HG03378 (cell line): ENCODE data around the gene TMTC1.

ENCODE experiments used
- ATAC-seq: cut with Tn5 transposase; IDR thresholded peaks from one replicate; pipeline ENCODE4 v1.9.1; 2021; ENCODE audit warnings: mild to moderate bottlenecking, moderate library complexity; ENCODE audit not compliant: unreplicated experiment

TMTC1 gene

GRCh38 chr12:29622251-29622650, 161.5 kb downstream of the TMTC1 start:
- ATAC-seq = no peak

DNA sequence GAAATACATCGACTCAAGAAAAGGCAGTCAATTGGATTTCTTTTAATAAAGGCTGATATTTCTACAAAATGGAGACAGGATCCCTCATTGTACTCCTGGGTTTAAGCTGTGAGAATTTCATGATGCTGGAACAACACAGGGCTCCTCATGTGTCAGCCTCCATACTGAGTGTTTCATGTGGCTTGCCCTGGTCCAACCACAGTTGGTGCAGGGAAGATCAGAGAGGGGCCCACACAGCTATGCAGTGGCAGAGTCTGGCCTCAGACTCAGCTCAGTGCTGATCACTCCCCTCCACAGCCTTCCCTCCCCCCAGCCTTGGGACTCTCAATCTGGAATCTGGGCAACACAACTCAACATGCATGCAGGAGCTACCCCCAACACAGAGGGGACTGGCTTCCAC, 163.7 kb downstream of the TMTC1 start:
- no peak for ATAC-seq

- no peak for ATAC-seq
These were observed 166.3 kb downstream of the TMTC1 start for GRCh38 chr12:29617407-29617803.

GRCh38 chr12:29616664-29617406, 166.9 kb downstream of the TMTC1 start:
- no peak for ATAC-seq

- no peak for ATAC-seq
These were observed 168.9 kb downstream of the TMTC1 start for GRCh38 chr12:29614694-29615325.

DNA sequence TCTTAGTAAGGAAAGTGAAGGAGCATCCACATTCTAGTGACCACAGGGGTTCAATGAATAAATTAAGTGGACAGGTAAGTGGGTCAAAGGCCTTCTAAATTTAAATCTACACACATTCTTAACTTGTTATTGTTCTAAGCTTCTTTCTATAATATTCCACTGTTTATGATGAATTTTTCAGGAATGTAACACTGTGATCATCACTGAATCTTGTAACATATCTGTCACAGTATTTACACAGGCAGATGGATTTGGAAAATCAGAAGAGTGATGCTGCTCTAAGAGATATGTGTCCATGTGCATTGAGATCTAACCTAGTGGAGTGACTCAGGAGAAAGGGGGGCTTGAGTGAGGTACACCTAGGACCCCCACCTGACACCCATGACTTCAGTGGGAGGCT, 170.8 kb downstream of the TMTC1 start:
- ATAC-seq = no peak

DNA sequence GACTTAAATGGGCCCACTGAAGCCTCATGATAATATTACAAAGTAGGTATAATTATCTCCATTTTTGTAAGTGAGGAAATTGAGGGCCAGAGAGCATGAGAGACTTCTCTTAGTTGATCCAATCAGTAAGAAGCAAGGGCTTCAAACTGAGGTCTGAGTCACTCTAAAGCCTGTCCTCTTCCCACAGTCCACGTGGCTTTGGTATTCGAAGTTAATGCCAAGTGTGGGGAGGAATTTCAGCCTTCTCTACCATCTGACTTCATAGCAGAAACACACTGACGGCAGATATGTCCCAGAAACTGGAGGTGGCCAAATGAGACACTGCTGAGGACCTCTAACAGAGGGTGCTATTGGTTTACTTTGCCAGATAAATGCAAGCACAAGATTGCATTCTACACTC, 171.8 kb downstream of the TMTC1 start:
- ATAC-seq = no peak

GRCh38 chr12:29610473-29611170, 173.1 kb downstream of the TMTC1 start:
- ATAC-seq = no peak

GRCh38 chr12:29609431-29610215, 174.1 kb downstream of the TMTC1 start:
- ATAC-seq = no peak

DNA sequence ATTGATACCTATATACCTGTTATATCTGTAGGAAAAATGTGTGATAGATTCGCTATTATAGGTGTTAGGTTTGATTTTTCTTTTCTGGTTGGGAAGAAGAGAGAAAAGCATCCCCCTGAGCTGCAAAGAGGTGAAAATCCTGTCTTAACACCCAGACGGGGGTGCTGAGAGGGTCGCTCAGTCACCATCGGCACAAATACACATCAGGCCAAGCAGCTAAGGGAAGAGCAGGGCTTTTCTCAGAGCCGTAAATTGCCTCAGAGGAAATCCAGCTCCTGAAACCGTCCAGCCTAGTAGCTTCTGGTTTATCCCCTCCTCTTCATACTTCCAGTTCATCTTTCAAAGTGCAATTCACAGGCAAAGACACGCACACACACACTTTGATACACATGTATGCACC, 175.2 kb downstream of the TMTC1 start:
- ATAC-seq = no peak

DNA sequence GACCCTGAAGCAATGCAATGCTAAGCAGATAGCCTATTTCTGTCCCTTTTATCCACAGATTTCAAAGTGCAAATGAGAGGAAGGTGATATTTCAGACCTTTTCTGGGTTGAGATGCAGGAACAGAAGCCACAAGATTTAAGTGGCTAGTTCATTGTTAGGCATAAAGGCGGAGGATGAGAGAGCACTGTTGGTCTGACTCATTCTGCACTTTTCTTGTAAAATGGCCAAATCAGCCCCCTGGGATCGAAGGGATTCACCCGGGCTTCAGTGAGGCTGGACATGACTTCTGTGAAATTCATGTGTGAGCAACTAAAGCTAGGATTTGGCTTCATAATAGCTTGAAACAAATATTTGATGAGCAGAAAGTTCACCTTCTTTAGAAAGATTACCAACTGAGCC, 184.4 kb downstream of the TMTC1 start:
- ATAC-seq = no peak

DNA sequence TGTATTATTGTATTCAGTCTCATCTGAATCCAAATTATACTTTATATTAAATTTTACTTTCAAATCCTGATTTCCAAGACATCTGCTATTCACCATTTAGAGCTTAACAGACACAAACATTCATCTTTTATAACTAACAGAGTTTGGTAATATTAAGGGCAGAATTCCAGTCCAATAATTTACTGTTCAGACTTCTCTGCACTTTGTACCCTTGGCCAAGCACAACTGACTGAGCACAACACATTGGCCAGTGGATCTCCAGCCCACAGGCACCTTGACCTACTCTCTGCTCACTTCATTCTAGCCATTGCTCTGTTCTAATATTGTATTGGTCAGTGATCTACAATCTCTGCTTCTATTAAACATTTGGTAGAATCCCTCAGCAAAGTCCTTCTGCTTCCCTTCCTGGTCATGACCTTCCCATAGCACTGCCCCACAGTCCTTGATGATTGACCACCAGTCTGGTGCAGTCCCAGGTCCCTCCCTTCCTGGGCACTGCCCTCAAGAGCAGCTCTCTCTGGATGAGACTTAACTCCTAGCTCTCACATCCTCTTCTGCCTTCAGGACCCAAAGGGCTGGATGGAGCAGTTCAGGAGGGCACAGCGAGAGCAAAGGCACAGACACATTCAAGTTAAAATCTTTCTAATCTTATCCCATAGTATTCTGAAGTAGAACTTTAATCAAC, 188.5 kb downstream of the TMTC1 start:
- ATAC-seq = no peak

GRCh38 chr12:29593001-29593400, 190.7 kb downstream of the TMTC1 start:
- no peak for ATAC-seq

DNA sequence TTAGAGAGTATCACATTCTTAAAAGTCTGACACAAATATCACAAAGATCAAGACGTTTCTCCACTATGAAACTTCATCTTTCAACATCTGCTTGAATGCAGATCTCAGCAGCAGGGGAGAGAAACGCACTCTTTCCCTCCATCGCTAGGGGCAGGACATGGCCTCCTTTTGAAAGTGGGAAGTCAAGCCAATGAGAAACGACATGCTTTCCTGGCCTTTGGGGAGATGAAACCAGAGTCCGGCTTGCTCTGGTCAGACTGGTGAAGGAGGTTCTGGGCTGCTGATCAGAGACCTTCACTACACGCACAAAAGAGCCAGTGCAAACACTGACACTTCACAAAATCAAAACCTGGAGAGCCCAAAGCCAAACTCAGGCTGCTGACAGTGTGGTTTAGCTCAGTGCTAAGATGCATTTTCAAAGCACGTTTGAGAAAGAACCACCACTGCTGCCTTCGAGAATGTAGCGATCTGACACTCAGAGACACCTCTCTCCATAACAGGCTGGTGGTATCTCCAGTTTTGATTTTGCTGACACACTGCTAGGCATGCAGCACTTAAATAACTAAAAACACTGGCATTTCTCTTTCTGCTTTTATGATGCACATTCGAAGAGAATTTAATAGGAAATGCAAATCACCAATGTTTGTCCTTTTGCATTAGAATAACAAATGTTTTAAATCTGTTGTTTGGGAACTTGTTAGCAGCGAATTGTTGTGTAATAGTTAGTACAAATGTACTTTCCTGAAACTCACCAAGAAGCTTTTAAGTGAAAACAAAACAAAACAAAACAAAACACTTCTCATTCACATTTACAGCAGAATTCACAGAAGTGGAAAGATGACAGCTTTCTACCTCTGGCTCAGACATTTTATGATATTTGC, 192.4 kb downstream of the TMTC1 start:
- no peak for ATAC-seq

GRCh38 chr12:29589851-29590250, 193.9 kb downstream of the TMTC1 start:
- no peak for ATAC-seq

GRCh38 chr12:29589286-29589820, 194.4 kb downstream of the TMTC1 start:
- ATAC-seq = no peak

DNA sequence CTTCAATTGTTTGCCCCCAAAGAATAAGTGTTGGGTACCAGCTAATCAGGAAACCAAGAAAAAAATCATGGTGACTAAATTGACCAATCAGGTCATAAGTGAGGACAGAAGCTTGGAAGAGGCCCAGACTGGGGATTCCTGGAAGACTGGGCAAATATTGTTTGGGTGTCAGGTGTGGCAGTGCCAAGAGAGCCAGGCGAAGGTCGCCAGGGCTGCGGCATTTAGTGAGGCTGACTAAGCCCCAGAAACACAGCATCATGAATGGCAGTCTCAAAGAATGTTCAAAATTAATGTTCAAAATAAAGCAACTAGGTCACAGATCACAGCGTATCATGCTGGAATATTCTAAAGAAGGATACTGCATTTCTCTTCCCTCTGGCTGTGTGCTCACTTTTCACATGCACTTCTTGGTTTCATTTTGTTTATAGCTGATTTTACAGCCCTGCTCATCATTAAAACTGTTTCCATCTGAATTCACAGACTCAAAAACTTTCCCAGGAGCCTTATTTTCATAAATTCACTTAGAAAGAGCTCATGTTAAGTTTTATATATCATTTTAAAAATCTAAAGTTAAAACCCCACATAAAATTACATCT, 201.0 kb downstream of the TMTC1 start:
- no peak for ATAC-seq

DNA sequence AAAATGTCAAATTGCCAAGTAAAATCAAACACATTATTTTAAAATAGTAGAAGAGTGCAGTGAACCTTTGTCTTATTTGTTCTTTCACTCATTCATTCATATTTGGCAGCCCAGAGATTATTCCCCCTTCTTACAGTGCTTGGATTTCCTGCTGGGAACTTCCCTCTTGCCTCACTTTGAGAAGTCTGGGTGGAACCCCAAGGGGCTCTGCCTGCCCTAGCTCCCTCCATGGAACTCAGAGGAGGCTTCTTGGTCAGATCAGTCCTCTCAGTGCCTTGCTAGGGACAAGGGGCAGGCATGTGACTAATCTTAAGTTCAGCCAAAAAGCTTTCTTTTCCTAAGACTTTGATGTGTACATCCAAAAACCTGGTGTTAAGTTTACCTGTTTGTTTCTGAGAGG, 201.6 kb downstream of the TMTC1 start:
- no peak for ATAC-seq

DNA sequence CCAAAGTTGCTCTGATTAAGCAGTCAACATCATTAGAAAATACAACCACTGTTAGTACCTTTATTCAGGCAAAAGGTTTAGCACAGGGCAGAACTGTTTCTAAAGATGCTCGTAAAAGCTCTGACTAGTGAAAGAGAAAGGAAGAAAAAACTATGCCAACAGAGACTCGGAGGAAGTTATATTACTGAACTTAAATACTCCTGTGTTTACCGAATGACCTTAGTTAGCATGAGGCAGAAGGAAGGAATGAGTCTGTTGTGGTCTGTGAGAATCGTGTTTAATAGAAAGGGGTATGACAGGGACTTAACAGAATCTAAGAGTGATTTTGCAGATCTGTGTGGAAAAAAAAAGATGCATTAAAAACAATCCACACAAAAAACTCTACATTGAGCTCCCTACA, 202.1 kb downstream of the TMTC1 start:
- no peak for ATAC-seq
